ENCODE measurements around the gene ADAMTSL4. TPM values are rescaled to one million over a fixed set of nuclear protein-coding genes. Genes with fewer than 3 reads are reported as not detected.

The ADAMTSL4 gene
- polyA plus RNA-seq, 3 donors: 12.1 to 66.1 (median 56.0) TPM

DNA sequence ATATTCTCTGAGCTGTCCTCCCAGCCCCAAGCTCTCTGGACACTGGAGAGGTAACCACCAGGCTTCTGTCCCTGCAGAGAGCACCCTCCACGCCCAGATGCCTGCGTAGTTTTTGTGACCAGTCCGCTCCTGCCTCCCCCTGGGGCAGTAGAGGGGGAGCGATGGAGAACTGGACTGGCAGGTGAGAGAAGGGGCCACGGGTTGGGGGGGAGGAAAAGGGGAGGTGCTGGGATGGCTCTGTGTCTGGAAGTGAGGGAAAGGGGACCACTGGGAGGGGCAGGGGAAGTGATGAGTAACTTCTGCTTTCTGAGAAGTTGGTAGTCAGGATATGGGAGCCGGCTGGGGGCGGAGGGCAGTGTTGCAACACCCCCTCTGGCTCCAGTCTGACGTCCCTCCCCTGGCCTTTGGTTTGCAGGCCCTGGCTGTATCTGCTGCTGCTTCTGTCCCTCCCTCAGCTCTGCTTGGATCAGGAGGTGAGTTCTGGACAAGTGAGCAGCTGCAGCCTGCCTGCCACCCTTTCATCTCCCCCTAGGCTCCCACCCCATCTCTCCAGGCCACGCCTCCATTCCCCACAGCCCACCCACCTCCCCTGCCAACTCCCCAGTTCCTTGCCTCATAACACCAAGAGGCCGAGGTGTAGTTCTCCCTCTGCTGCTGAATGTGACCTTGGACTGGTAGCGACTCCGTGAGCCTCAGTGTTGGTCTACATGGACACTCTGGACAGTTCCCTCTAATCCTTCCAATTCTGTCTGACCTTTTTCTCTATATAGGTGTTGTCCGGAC lies 3.1 kb downstream of the ADAMTSL4 start:
- peak overlapping the region; percentile 30 for H3K27ac ChIP-seq (ENCODE audit: low read depth, low read length)
- WGBS, 3 donors: 18 to 32% (median 20%) methylated on average over 12 to 13 of the region's 13 CpGs

- peak overlapping the region; percentile 7 for H3K27ac ChIP-seq (ENCODE audit: low read depth, low read length)
- 61 to 78% (median 72%) methylated on average over 12 of the region's 12 CpGs for WGBS, 3 donors
Observed at GRCh38 chr1:150552911-150553289, 3.7 kb downstream of the ADAMTSL4 start.

DNA sequence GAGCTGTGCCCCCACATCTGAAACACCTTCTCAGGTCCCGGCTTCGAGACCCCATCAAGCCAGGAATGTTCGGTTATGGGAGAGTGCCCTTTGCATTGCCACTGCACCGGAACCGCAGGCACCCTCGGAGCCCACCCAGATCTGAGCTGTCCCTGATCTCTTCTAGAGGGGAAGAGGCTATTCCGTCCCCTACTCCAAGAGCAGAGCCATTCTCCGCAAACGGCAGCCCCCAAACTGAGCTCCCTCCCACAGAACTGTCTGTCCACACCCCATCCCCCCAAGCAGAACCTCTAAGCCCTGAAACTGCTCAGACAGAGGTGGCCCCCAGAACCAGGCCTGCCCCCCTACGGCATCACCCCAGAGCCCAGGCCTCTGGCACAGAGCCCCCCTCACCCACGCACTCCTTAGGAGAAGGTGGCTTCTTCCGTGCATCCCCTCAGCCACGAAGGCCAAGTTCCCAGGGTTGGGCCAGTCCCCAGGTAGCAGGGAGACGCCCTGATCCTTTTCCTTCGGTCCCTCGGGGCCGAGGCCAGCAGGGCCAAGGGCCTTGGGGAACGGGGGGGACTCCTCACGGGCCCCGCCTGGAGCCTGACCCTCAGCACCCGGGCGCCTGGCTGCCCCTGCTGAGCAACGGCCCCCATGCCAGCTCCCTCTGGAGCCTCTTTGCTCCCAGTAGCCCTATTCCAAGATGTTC lies 4.3 kb downstream of the ADAMTSL4 start:
- 81 to 88% (median 81%) methylated on average over 23 of the region's 23 CpGs for WGBS, 3 donors
- H3K27ac ChIP-seq (ENCODE audit: low read depth, low read length): no peak overlapping the region

- no peak overlapping the region for H3K27ac ChIP-seq (ENCODE audit: low read depth, low read length)
- WGBS, 3 donors: 87 to 92% (median 90%) methylated on average over 8 of the region's 8 CpGs
Observed at GRCh38 chr1:150554086-150554452, 4.9 kb downstream of the ADAMTSL4 start.

- WGBS, 3 donors: 84 to 89% (median 85%) methylated on average over 19 of the region's 19 CpGs
- no peak overlapping the region for H3K27ac ChIP-seq (ENCODE audit: low read depth, low read length)
Observed at GRCh38 chr1:150555198-150555970, 6.2 kb downstream of the ADAMTSL4 start.

GRCh38 chr1:150555971-150556865 lies 7.0 kb downstream of the ADAMTSL4 start:
- H3K27ac ChIP-seq (ENCODE audit: low read depth, low read length): no peak overlapping the region
- 75 to 77% (median 76%) methylated on average over 26 of the region's 26 CpGs for WGBS, 3 donors

DNA sequence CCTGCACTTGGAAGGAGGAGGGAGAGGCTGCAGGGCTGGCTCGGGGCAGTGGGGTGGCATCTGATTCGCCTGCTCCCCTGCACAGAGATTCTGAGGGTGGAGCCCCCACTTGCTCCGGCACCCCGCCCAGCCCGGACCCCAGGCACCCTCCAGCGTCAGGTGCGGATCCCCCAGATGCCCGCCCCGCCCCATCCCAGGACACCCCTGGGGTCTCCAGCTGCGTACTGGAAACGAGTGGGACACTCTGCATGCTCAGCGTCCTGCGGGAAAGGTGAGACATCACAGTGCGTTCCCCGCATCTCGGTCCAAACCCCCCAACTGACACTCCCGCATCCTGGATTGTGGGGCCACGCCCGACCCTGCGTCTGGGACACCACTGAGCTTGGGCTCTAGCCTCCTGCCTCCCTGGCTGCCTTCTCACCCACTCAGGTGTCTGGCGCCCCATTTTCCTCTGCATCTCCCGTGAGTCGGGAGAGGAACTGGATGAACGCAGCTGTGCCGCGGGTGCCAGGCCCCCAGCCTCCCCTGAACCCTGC lies 7.9 kb downstream of the ADAMTSL4 start:
- 87 to 88% (median 88%) methylated on average over 26 of the region's 26 CpGs for WGBS, 3 donors
- H3K27ac ChIP-seq (ENCODE audit: low read depth, low read length): no peak overlapping the region

GRCh38 chr1:150557813-150558212 lies 8.6 kb downstream of the ADAMTSL4 start:
- WGBS, 3 donors: 80 to 87% (median 83%) methylated on average over 15 of the region's 15 CpGs
- no peak overlapping the region for H3K27ac ChIP-seq (ENCODE audit: low read depth, low read length)

DNA sequence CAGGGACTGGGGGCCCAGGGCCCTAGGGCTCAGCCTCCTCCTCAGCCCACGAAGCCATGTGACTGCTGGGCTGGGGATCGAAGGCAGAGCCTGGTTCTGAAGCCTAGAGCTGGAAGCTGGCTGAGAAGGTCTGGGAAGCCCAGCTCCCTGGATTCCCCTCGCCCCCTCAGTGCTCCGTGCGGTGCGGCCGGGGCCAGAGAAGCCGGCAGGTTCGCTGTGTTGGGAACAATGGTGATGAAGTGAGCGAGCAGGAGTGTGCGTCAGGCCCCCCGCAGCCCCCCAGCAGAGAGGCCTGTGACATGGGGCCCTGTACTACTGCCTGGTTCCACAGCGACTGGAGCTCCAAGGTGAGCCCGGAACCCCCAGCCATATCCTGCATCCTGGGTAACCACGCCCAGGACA lies 9.1 kb downstream of the ADAMTSL4 start:
- no peak overlapping the region for H3K27ac ChIP-seq (ENCODE audit: low read depth, low read length)
- 69 to 82% (median 76%) methylated on average over 15 of the region's 15 CpGs for WGBS, 3 donors

GRCh38 chr1:150558761-150559655 lies 9.8 kb downstream of the ADAMTSL4 start:
- 48 to 59% (median 59%) methylated on average over 27 to 28 of the region's 28 CpGs for WGBS, 3 donors

GRCh38 chr1:150559656-150560010 lies 10.4 kb downstream of the ADAMTSL4 start:
- H3K27ac ChIP-seq (ENCODE audit: low read depth, low read length): no peak overlapping the region
- WGBS, 3 donors: 66 to 72% (median 67%) methylated on average over 10 of the region's 10 CpGs

More at GRCh38 chr1:150558761-150559655, 9.8 kb downstream of the ADAMTSL4 start:
- H3K27ac ChIP-seq (ENCODE audit: low read depth, low read length): no peak overlapping the region

- WGBS, 3 donors: 24 to 31% (median 31%) methylated on average over 9 of the region's 9 CpGs
- no peak overlapping the region for H3K27ac ChIP-seq (ENCODE audit: low read depth, low read length)
Observed at GRCh38 chr1:150560011-150560438, 10.8 kb downstream of the ADAMTSL4 start.

- H3K27ac ChIP-seq (ENCODE audit: low read depth, low read length): peak overlapping the region; percentile 100
- WGBS, 3 donors: 13 to 15% (median 15%) methylated on average over 17 of the region's 17 CpGs
Observed at GRCh38 chr1:150560576-150561253, 11.5 kb downstream of the ADAMTSL4 start.

DNA sequence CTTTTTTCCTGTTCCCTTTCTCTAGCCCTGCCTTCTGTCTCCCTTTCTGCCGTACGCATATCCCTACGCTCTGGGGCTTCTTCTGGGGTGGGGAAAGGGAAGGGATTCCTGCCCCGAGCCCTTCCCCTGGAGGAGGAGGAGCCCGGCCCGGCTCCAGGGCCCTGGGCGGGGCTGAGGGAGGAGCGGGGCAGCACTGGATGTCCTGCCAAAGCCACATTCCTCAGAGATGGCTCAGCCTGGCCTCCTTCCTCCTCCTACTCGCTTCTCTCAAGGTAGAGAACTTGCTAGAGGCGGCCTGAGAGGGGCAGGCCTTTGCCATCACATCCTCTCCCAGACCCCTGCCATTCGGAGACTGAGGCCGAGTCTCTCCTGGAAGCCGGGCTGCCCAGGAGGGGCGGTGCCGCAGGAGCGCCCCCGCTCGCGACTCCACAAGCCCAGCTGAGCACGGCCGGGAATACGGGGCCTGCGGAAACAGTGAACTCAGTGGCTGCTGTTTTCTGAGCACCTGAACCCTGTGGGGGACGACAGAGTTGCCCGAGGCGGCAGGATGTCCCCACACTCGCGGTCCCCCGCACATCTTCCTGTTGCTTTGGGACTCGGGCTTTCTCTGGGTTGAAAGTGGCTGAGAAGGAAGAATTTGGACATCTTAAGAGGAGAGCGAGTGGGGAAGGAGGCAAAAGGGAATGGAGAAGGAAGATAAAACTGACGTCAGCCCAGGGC lies 12.2 kb downstream of the ADAMTSL4 start:
- peak overlapping the region; percentile 100 for H3K27ac ChIP-seq (ENCODE audit: low read depth, low read length)
- WGBS, 3 donors: 0 to 1% (median 1%) methylated on average over 29 to 32 of the region's 32 CpGs

GRCh38 chr1:150561974-150562445 lies 12.8 kb downstream of the ADAMTSL4 start:
- 0 to 1% (median 0%) methylated on average over 14 to 18 of the region's 18 CpGs for WGBS, 3 donors
- H3K27ac ChIP-seq (ENCODE audit: low read depth, low read length): peak overlapping the region; percentile 100
